ENCODE results near the gene PRKCH. TPM values are rescaled to one million over a fixed set of nuclear protein-coding genes. Genes with fewer than 3 reads are reported as not detected.
"Not testable (repeated sequence)": the region's sequence is repeated elsewhere in the genome, so short reads cannot be mapped to it uniquely, and the experiment has no call there.

The PRKCH gene
- total RNA-seq, 1 donor from 2014 or later, result 14.5 TPM

- DNase-seq (no peak), ATAC-seq (ENCODE audit: poor library complexity) (no peak)
- intact Hi-C loops (cut with DNase I), result no loop called here
These were observed 134.0 kb downstream of the PRKCH start for GRCh38 chr14:61455351-61455750.

GRCh38 chr14:61456720-61457119, 135.3 kb downstream of the PRKCH start:
- ATAC-seq (ENCODE audit: poor library complexity) (peak; percentile 88), DNase-seq (peak; percentile 77)
- intact Hi-C loops (cut with DNase I), result loop anchor here (2.0 kb wide), 1 partner anchor 380 kb away; no protein-coding TSS in a partner anchor

- intact Hi-C loops (cut with DNase I), result no loop called here
- DNase-seq, result no peak
- ATAC-seq (ENCODE audit: poor library complexity), result no peak
These were observed 137.4 kb downstream of the PRKCH start for GRCh38 chr14:61458766-61459165.

GRCh38 chr14:61459229-61459628, 137.8 kb downstream of the PRKCH start:
- intact Hi-C loops (cut with DNase I), result no loop called here
- ATAC-seq (ENCODE audit: poor library complexity) (no peak), DNase-seq (no peak)

- no peak for ATAC-seq (ENCODE audit: poor library complexity)
- intact Hi-C loops (cut with DNase I), result loop anchor here (10.0 kb wide), 1 partner anchor 265 kb away; no protein-coding TSS in a partner anchor
- no peak for DNase-seq
These were observed 138.7 kb downstream of the PRKCH start for GRCh38 chr14:61460063-61460462.

GRCh38 chr14:61460718-61461611, 139.6 kb downstream of the PRKCH start:
- DNase-seq, result no peak
- intact Hi-C loops (cut with DNase I), result loop anchor here (10.0 kb wide), 1 partner anchor 264 kb away; no protein-coding TSS in a partner anchor
- no peak for ATAC-seq (ENCODE audit: poor library complexity)

GRCh38 chr14:61461808-61462275, 140.5 kb downstream of the PRKCH start:
- intact Hi-C loops (cut with DNase I), result loop anchor here (10.0 kb wide), 1 partner anchor 263 kb away; no protein-coding TSS in a partner anchor
- ATAC-seq (ENCODE audit: poor library complexity), result peak; percentile 52
- DNase-seq, result no peak

- peak; percentile 32 for ATAC-seq (ENCODE audit: poor library complexity)
- intact Hi-C loops (cut with DNase I), result loop anchor here (10.0 kb wide), 1 partner anchor 262 kb away; no protein-coding TSS in a partner anchor
These were observed 141.3 kb downstream of the PRKCH start for GRCh38 chr14:61462566-61463193.

GRCh38 chr14:61463664-61464285, 142.4 kb downstream of the PRKCH start:
- intact Hi-C loops (cut with DNase I), result loop anchor here (10.0 kb wide), 1 partner anchor 261 kb away; no protein-coding TSS in a partner anchor
- no peak for DNase-seq
- no peak for ATAC-seq (ENCODE audit: poor library complexity)

More at GRCh38 chr14:61462566-61463193, 141.3 kb downstream of the PRKCH start:
- no peak for DNase-seq

- ATAC-seq (ENCODE audit: poor library complexity); DNase-seq: not testable (repeated sequence)
- intact Hi-C loops (cut with DNase I), result loop anchor here (10.0 kb wide), 1 partner anchor 260 kb away; no protein-coding TSS in a partner anchor
These were observed 143.4 kb downstream of the PRKCH start for GRCh38 chr14:61464539-61465320.

- ATAC-seq (ENCODE audit: poor library complexity) (peak; percentile 81), DNase-seq (peak; percentile 86)
- intact Hi-C loops (cut with DNase I), result loop anchor here (10.0 kb wide), 1 partner anchor 258 kb away; no protein-coding TSS in a partner anchor
These were observed 145.0 kb downstream of the PRKCH start for GRCh38 chr14:61466249-61466904.

- ATAC-seq (ENCODE audit: poor library complexity), result no peak
- intact Hi-C loops (cut with DNase I), result loop anchor here (10.0 kb wide), 1 partner anchor 258 kb away; no protein-coding TSS in a partner anchor
- DNase-seq, result no peak
These were observed 145.5 kb downstream of the PRKCH start for GRCh38 chr14:61466905-61467280.

GRCh38 chr14:61467296-61467695, 145.9 kb downstream of the PRKCH start:
- ATAC-seq (ENCODE audit: poor library complexity) (no peak), DNase-seq (no peak)
- intact Hi-C loops (cut with DNase I), result loop anchor here (10.0 kb wide), 1 partner anchor 258 kb away; no protein-coding TSS in a partner anchor

GRCh38 chr14:61468063-61468825, 146.9 kb downstream of the PRKCH start:
- no peak for DNase-seq
- intact Hi-C loops (cut with DNase I), result loop anchor here (10.0 kb wide), 1 partner anchor 257 kb away; no protein-coding TSS in a partner anchor
- ATAC-seq (ENCODE audit: poor library complexity), result no peak

- intact Hi-C loops (cut with DNase I), result loop anchor here (10.0 kb wide), 2 partner anchors 55 to 255 kb away; no protein-coding TSS in a partner anchor
- no peak for DNase-seq
- no peak for ATAC-seq (ENCODE audit: poor library complexity)
These were observed 148.4 kb downstream of the PRKCH start for GRCh38 chr14:61469781-61470180.

- intact Hi-C loops (cut with DNase I), result loop anchor here (10.0 kb wide), 1 partner anchor 54 kb away; no protein-coding TSS in a partner anchor
- ATAC-seq (ENCODE audit: poor library complexity), result no peak
- DNase-seq, result peak; percentile 55
These were observed 149.0 kb downstream of the PRKCH start for GRCh38 chr14:61470261-61470960.
